HepG2 (cell line): ENCODE results near the gene PCNX1. TPM values are rescaled to one million over a fixed set of nuclear protein-coding genes. Genes with fewer than 3 reads are reported as not detected.

Experiments used
- IRF2 ChIP-seq: IDR thresholded peaks from 2 replicates; pipeline ENCODE4 v1.6.1; 2018; ENCODE audit warnings: missing genetic modification reagents, missing compliant biosample characterization
- MEIS1 ChIP-seq: sonication (generic); formaldehyde crosslinking; IDR thresholded peaks from 2 replicates; pipeline ENCODE4 v1.9.0; 2021; ENCODE audit warnings: mild to moderate bottlenecking, missing genetic modification reagents, moderate library complexity, borderline replicate concordance
- MNT ChIP-seq: fragments of 450-650 bp; IDR thresholded peaks from 2 replicates; pipeline ENCODE4 v1.6.1; 2016
- TFDP1 ChIP-seq: IDR thresholded peaks from 2 replicates; pipeline ENCODE4 v1.6.1; 2016; ENCODE audit warnings: missing compliant biosample characterization, missing genetic modification reagents, borderline replicate concordance
- ZBTB40 ChIP-seq, 2 experiments: fragments of 450-650 bp in 1 of 2; sonication (generic) in 1 of 2; formaldehyde crosslinking in 1 of 2; IDR thresholded peaks; 2 replicates each; pipeline versions ENCODE4 v1.6.1 to v1.8.0; 2016 to 2022; ENCODE audit warnings: antibody characterized with exemption in 1 of 2, mild to moderate bottlenecking in 1 of 2, missing genetic modification reagents in 1 of 2
- ZBTB44 ChIP-seq: sonication (generic); formaldehyde crosslinking; IDR thresholded peaks from 2 replicates; pipeline ENCODE4 v1.4.0; 2020; ENCODE audit warnings: missing genetic modification reagents
- ZFP62 ChIP-seq: sonication (generic); formaldehyde crosslinking; IDR thresholded peaks from 2 replicates; pipeline ENCODE4 v1.4.0; 2020; ENCODE audit warnings: missing genetic modification reagents
- ZKSCAN1 ChIP-seq: fragments of 150-350 bp; IDR thresholded peaks from 2 replicates; pipeline ENCODE4 v1.6.1; 2014; ENCODE audit warnings: low read length
- ZNF235 ChIP-seq: sonication (generic); formaldehyde crosslinking; IDR thresholded peaks from 2 replicates; pipeline ENCODE4 v1.8.1; 2023; ENCODE audit warnings: mild to moderate bottlenecking, missing genetic modification reagents, borderline replicate concordance
- ZNF619 ChIP-seq: sonication (generic); formaldehyde crosslinking; IDR thresholded peaks from 2 replicates; pipeline ENCODE4 v1.4.0; 2020; ENCODE audit warnings: mild to moderate bottlenecking, missing genetic modification reagents
- ZNF792 ChIP-seq: IDR thresholded peaks from 2 replicates; pipeline ENCODE4 v1.6.1; 2016
- polyA plus RNA-seq, 8 experiments: library from polyadenylated mRNA; depleted of rRNA in 3 of 8; stranded (reverse) in 7 of 8; unstranded in 1 of 8; fragments of >200 nt; fragmentation: Illumina TruSeq in 4 of 8; extraction: Trizol in 4 of 8; gene quantifications; 2 replicates each; pipeline versions ENCODE4 v1.2.1 to v1.2.3, GENCODE V29; 2011 to 2016; ENCODE audit warnings: low read depth in 4 of 8, missing spikeins in 1 of 8, mixed read lengths in 1 of 8; ENCODE audit not compliant: insufficient read depth in 1 of 8
- total RNA-seq, 5 experiments: library from RNA; depleted of rRNA; stranded (reverse); fragments of >200 nt; fragmentation: Illumina TruSeq; extraction: Trizol; gene quantifications; 2 replicates each; pipeline ENCODE4 v1.2.3, GENCODE V29; 2016; ENCODE audit warnings: low read depth in 1 of 5

PCNX1 gene
- total and polyA plus RNA-seq, 2 of the 13 experiments (the other 11 are each of a cell fraction or from before 2014, with no cell fraction given), result 24.9 to 30.3 TPM

GRCh38 chr14:70907176-70907995 lies at the start of gene PCNX1 (continued):
- TF ChIP-seq ZBTB40 (IDR thresholded peaks at IDR 0.05) (no peak), ZBTB40 (CRISPR knock-in tag; IDR thresholded peaks at IDR 0.05) (no peak), ZNF792 (CRISPR knock-in tag) (peak; percentile 46; the same call in 1 of the 2 replicates), TFDP1 (CRISPR knock-in tag) (0 out of 2 replicates have a peak, but pooled peaks have one; percentile 40), ZNF235 (CRISPR knock-in tag) (no peak), IRF2 (CRISPR knock-in tag) (peak; percentile 59; the same call in 1 of the 2 replicates), ZNF619 (CRISPR knock-in tag) (no peak), ZKSCAN1 (no peak), ZBTB44 (CRISPR knock-in tag) (no peak), MNT (no peak), MEIS1 (CRISPR knock-in tag) (no peak), ZFP62 (CRISPR knock-in tag) (no peak)
